ENCODE measurements around the gene ATP8B4.
"Not testable (repeated sequence)": the region's sequence is repeated elsewhere in the genome, so short reads cannot be mapped to it uniquely, and the experiment has no call there.

Gene ATP8B4

GRCh38 chr15:50119063-50120040, at the start of gene ATP8B4:
Gene ATP8B4 (minus strand): TSS chr15:50119233. CDS start chr15:50106966, 12,267 bp downstream.
- Mint-ChIP-seq H3K9me3 (peaks cover 7% of the 10 kb centered on the region), H3K27me3 (peaks cover 5% of the 10 kb centered on the region), H3K4me3 (peak within 1 kb of the TSS; percentile 38), H3K4me1 (no peaks in the 10 kb centered on the region), H3K36me3 (peaks cover 1% of the 10 kb centered on the region), H3K27ac (no peak within 1 kb of the TSS)

GRCh38 chr15:50168379-50168778, 49.3 kb upstream of the ATP8B4 start:
- Mint-ChIP-seq H3K27ac (no peak overlapping the region), H3K36me3 (peaks cover 7% of the 10 kb centered on the region), H3K9me3 (peaks cover 10% of the 10 kb centered on the region), H3K4me3 (no peak overlapping the region), H3K4me1 (no peaks in the 10 kb centered on the region), H3K27me3 (peaks cover 9% of the 10 kb centered on the region)

GRCh38 chr15:50167110-50167509, 48.1 kb upstream of the ATP8B4 start:
- Mint-ChIP-seq H3K9me3 (peaks cover 10% of the 10 kb centered on the region), H3K4me1 (no peaks in the 10 kb centered on the region), H3K27me3 (peaks cover 13% of the 10 kb centered on the region), H3K27ac (peak overlapping the region; percentile 73), H3K36me3 (peaks cover 7% of the 10 kb centered on the region), H3K4me3 (no peak overlapping the region)

- Mint-ChIP-seq H3K4me1 (no peaks in the 10 kb centered on the region), H3K27ac (no peak overlapping the region), H3K27me3 (peaks cover 13% of the 10 kb centered on the region), H3K4me3 (no peak overlapping the region), H3K36me3 (peaks cover 2% of the 10 kb centered on the region), H3K9me3 (peaks cover 5% of the 10 kb centered on the region)
Measured at GRCh38 chr15:50166216-50166615, 47.2 kb upstream of the ATP8B4 start.

- Mint-ChIP-seq H3K4me3 (no peak overlapping the region), H3K27ac (no peak overlapping the region), H3K36me3 (peaks cover 2% of the 10 kb centered on the region), H3K4me1 (no peaks in the 10 kb centered on the region), H3K9me3 (peaks cover 16% of the 10 kb centered on the region), H3K27me3 (peaks cover 12% of the 10 kb centered on the region)
Measured at GRCh38 chr15:50164458-50164857, 45.4 kb upstream of the ATP8B4 start.

- Mint-ChIP-seq H3K36me3 (peaks cover 4% of the 10 kb centered on the region), H3K9me3 (peaks cover 20% of the 10 kb centered on the region), H3K27ac (no peak overlapping the region), H3K4me1 (no peaks in the 10 kb centered on the region), H3K4me3 (no peak overlapping the region), H3K27me3 (peaks cover 14% of the 10 kb centered on the region)
Measured at GRCh38 chr15:50163719-50164410, 44.8 kb upstream of the ATP8B4 start.

GRCh38 chr15:50162969-50163718, 44.1 kb upstream of the ATP8B4 start:
- H3K4me3 Mint-ChIP-seq: no peak overlapping the region
- H3K9me3 Mint-ChIP-seq: peaks cover 22% of the 10 kb centered on the region
- H3K36me3 Mint-ChIP-seq: peaks cover 4% of the 10 kb centered on the region
- H3K27ac Mint-ChIP-seq: no peak overlapping the region
- no peaks in the 10 kb centered on the region for H3K4me1 Mint-ChIP-seq
- peaks cover 14% of the 10 kb centered on the region for H3K27me3 Mint-ChIP-seq

- not testable (repeated sequence) for H3K36me3 Mint-ChIP-seq, H3K4me3 Mint-ChIP-seq, H3K27me3 Mint-ChIP-seq, H3K4me1 Mint-ChIP-seq, H3K27ac Mint-ChIP-seq
- peaks cover 20% of the 10 kb centered on the region for H3K9me3 Mint-ChIP-seq
Measured at GRCh38 chr15:50158236-50158635, 39.2 kb upstream of the ATP8B4 start.

GRCh38 chr15:50151476-50151875, 32.4 kb upstream of the ATP8B4 start:
- Mint-ChIP-seq H3K9me3 (peaks cover 4% of the 10 kb centered on the region), H3K36me3 (no peaks in the 10 kb centered on the region), H3K27ac (no peak overlapping the region), H3K27me3 (no peaks in the 10 kb centered on the region), H3K4me3 (no peak overlapping the region), H3K4me1 (no peaks in the 10 kb centered on the region)

- Mint-ChIP-seq H3K4me3 (no peak overlapping the region), H3K27ac (no peak overlapping the region), H3K4me1 (no peaks in the 10 kb centered on the region), H3K9me3 (no peaks in the 10 kb centered on the region), H3K36me3 (no peaks in the 10 kb centered on the region), H3K27me3 (no peaks in the 10 kb centered on the region)
Measured at GRCh38 chr15:50150851-50151250, 31.8 kb upstream of the ATP8B4 start.

- no peaks in the 10 kb centered on the region for H3K36me3 Mint-ChIP-seq
- no peak overlapping the region for H3K4me3 Mint-ChIP-seq
- H3K27me3 Mint-ChIP-seq: no peaks in the 10 kb centered on the region
- H3K4me1 Mint-ChIP-seq: no peaks in the 10 kb centered on the region
- H3K9me3 Mint-ChIP-seq: no peaks in the 10 kb centered on the region
- H3K27ac Mint-ChIP-seq: no peak overlapping the region
Measured at GRCh38 chr15:50150349-50150748, 31.3 kb upstream of the ATP8B4 start.

GRCh38 chr15:50149090-50149489, 30.1 kb upstream of the ATP8B4 start:
- H3K9me3 Mint-ChIP-seq: no peaks in the 10 kb centered on the region
- H3K27me3 Mint-ChIP-seq: no peaks in the 10 kb centered on the region
- H3K27ac Mint-ChIP-seq: no peak overlapping the region
- no peak overlapping the region for H3K4me3 Mint-ChIP-seq
- H3K36me3 Mint-ChIP-seq: no peaks in the 10 kb centered on the region
- no peaks in the 10 kb centered on the region for H3K4me1 Mint-ChIP-seq

GRCh38 chr15:50148362-50148963, 29.4 kb upstream of the ATP8B4 start:
- H3K4me1 Mint-ChIP-seq: no peaks in the 10 kb centered on the region
- H3K4me3 Mint-ChIP-seq: no peak overlapping the region
- no peaks in the 10 kb centered on the region for H3K27me3 Mint-ChIP-seq
- no peaks in the 10 kb centered on the region for H3K9me3 Mint-ChIP-seq
- no peak overlapping the region for H3K27ac Mint-ChIP-seq
- no peaks in the 10 kb centered on the region for H3K36me3 Mint-ChIP-seq

- no peak overlapping the region for H3K4me3 Mint-ChIP-seq
- no peaks in the 10 kb centered on the region for H3K36me3 Mint-ChIP-seq
- H3K9me3 Mint-ChIP-seq: no peaks in the 10 kb centered on the region
- no peak overlapping the region for H3K27ac Mint-ChIP-seq
- no peaks in the 10 kb centered on the region for H3K27me3 Mint-ChIP-seq
- no peaks in the 10 kb centered on the region for H3K4me1 Mint-ChIP-seq
Measured at GRCh38 chr15:50146632-50147031, 27.6 kb upstream of the ATP8B4 start.

GRCh38 chr15:50145451-50145872, 26.4 kb upstream of the ATP8B4 start:
- H3K4me1 Mint-ChIP-seq: no peaks in the 10 kb centered on the region
- no peaks in the 10 kb centered on the region for H3K36me3 Mint-ChIP-seq
- H3K9me3 Mint-ChIP-seq: no peaks in the 10 kb centered on the region
- H3K27me3 Mint-ChIP-seq: no peaks in the 10 kb centered on the region
- H3K27ac Mint-ChIP-seq: no peak overlapping the region
- H3K4me3 Mint-ChIP-seq: no peak overlapping the region

Measured in activated naive CD4-positive, alpha-beta T cell treated with anti-CD3 and anti-CD28 coated beads, Interleukin-2, amount 50 U/mL, for 24 hours (primary cell).